Measurements from ENCODE around the gene GABRR1. TPM values are rescaled to one million over a fixed set of nuclear protein-coding genes. Genes with fewer than 3 reads are reported as not detected.
"Not testable (repeated sequence)": the region's sequence is repeated elsewhere in the genome, so short reads cannot be mapped to it uniquely, and the experiment has no call there.

GABRR1 gene
- total RNA-seq: not detected
- long read RNA-seq: 0 reads

DNA sequence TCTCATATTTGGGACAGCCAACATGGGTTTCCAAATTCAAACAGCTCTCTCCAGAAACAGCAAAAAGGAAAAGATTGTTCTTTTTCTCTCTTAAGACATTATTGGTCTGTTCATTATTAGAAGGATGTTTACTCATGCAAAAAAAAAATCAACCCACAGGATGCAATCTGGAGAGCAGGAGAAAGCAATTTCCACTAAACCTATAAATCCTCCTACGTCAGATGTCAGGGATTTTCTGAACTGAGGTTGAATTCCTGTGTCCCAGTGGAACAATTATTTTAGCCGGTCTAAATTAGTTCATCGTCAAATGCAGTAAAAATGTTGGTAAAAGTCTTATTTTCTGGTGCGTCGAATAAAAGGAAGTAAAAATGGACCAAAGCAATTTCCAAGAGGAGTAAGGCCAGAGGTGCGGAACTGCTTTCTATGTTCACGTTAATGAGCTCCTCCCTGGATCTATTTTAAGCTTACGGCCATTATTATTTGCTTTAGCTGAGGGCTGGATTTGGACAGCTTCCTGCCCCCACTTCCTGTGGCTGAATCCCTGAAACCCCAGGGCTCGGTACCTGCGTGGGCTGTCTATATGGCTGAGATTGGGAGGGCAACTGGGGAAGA, at the start of gene GABRR1:
Gene GABRR1 (minus strand): TSS at position 60 of the 612 bp plus-strand sequence. CDS start 36 bp downstream, at position 24.
- DNase-seq (no peak), ATAC-seq (ENCODE audit: poor library complexity) (no peak)
- intact Hi-C loops (cut with DNase I): no loop called here

DNA sequence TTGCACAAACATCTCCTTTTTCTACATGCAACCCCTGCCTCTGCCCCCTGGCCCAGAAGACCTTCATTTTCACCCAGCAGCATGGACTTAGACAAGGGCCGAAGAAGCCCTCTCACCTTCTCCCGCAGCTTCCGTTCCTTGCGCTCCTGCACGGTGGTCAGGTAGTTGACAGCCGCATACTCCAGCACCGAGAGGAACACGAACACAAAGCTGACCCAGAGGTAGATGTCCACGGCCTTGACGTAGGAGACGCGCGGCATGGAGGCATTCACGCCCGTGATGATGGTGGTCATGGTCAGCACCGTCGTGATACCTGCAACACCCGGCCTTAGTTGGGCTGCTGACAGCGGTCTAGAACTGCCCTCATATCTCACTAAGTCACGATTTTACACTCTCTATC, 47.1 kb upstream of the GABRR1 start:
- ATAC-seq (ENCODE audit: poor library complexity) (no peak), DNase-seq (no peak)
- intact Hi-C loops (cut with DNase I): no loop called here

DNA sequence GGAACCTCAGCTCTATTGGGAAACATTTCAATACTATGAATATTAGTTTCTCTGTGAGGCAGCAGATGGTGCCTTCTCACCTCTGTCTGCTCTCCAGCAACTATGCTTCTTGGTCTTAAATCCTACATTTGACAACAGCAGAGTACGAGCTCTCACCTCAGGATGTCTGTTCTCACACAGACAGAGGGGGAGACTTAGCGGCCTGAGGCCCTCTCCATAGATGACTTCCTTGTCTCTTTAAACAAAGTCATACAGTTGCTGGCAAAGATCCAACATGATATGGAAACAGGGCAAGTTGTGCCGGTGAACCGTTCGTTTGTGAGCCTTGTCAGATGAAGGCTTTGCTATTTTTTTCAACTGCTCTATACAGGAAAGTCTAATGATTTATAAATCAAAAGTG, 43.7 kb upstream of the GABRR1 start:
- DNase-seq (no peak), ATAC-seq (ENCODE audit: poor library complexity) (peak; percentile 36)
- intact Hi-C loops (cut with DNase I): no loop called here

DNA sequence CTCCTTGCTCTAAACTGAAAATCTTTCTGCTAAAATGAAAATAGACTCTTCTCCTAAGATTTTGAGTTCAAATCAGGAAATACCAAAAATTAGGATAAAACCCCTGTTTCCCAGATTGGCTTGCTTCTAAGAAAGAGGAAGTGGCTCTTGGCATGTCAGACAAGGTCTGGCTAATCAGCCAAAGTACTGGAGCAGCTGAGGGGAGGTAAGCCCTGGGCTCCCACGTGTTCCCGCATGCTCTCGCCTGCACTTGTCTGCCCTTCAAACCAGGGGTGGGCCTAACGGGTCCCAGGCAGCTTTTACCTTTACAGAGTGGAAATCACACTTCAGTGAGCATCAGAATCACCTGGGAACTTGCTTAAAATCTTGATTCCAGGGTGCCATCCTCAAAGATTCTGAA, 43.2 kb upstream of the GABRR1 start:
- ATAC-seq (ENCODE audit: poor library complexity): no peak

DNA sequence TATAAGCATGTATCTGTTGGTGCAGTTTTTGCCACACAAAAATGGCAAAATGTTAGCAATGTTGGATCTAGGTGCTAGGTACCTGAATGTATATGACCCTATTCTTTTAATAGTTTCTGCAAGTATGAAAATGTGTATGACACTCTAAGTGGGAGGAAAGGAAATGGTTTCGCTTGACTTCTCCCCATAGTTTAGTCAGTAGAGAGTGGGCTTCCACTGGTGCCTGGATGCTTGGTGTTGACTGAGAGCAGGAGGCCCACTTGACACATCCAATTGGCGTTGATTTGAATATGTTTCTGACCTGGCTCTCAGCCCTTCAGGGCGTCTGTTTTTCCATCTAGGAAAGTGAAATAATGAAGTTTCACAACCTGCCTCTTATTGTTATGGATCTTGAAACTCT, 41.8 kb upstream of the GABRR1 start:
- DNase-seq: no peak
- ATAC-seq (ENCODE audit: poor library complexity): no peak
- intact Hi-C loops (cut with DNase I): no loop called here

More for the DNA sequence above, 43.2 kb upstream of the GABRR1 start:
- intact Hi-C loops (cut with DNase I): no loop called here
- no peak for DNase-seq

GRCh38 chr6:89257781-89258180, 40.6 kb upstream of the GABRR1 start:
- intact Hi-C loops (cut with DNase I): no loop called here
- ATAC-seq (ENCODE audit: poor library complexity) (no peak), DNase-seq (no peak)

DNA sequence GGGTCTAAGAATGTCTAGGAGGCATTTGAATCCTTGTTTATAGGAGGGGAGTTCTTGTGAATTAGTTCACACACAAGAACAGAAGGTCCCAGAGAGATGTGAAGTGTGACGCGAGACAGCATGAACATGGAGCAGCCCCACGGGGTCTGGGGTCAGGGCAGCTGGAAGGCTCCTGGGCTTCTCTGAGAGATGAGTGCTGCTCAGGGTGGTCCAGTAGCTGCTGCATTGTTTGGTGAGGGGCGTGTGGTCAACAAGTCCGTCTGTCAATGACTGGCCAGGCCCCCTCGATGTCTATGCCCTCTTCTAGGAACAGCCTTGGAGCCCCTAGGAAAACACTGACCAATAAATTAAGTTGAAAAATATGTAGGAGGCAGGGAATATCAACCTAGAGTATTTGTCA, 40.2 kb upstream of the GABRR1 start:
- no peak for DNase-seq
- no peak for ATAC-seq (ENCODE audit: poor library complexity)
- intact Hi-C loops (cut with DNase I): no loop called here

DNA sequence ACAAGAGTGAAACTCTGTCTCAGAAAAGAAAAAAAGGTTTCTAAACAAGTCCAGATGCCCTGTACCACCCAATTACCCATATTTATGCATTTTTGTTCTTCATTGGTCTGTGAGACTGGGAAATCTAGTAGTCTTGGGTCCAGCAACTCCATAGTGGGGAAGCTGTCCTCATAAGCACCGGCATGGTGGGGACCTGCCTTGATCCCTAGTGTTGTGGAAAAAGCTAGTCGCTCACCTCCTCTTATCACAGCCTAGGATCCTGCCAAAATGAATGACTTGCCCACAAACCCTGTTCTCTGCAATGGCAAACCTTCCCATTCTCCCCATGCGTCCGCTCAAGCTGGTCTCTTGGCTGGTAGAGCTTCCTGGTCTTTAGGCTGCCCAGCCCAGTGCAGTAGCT, 38.3 kb upstream of the GABRR1 start:
- no peak for ATAC-seq (ENCODE audit: poor library complexity)
- intact Hi-C loops (cut with DNase I): no loop called here
- DNase-seq: no peak

DNA sequence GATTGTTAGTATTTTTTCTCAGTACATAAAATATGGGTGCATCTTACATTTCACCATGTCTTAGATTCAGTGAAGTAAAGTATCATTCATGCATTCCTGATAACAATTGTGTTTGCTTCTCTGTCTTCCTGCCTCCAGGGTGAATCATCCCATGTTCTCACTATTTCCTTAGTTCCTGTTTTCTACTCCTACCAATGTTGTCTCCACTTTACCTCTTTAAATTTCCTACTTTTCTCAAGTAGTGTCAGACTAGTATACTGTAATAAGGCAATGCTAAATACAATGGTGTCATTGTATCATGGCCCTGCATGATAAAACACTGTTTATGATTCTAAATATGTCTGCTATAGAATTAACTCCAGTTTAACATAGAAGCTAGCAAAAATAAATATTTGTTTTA, 37.4 kb upstream of the GABRR1 start:
- ATAC-seq (ENCODE audit: poor library complexity): no peak
- intact Hi-C loops (cut with DNase I): no loop called here
- no peak for DNase-seq

DNA sequence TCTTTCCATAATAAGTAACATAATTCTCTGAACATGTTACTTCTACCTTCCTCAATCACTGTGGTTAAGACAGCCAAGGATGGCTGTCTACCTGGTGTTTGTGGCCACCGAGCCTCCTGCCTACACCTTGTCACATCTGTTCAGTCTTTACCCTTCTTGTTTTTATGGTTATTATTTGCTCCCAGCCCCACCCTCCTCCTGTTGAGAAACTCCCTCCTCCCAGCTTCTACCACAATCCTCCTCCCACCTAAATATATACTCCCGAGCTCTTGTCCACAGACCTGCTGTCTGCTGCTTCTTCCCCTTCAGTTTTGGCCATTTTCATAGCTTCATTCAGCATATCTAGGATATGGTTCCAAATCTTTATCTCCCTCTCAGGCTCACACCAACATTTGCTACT, 35.7 kb upstream of the GABRR1 start:
- DNase-seq: no peak

GRCh38 chr6:89251976-89252375, 34.8 kb upstream of the GABRR1 start:
- ATAC-seq (ENCODE audit: poor library complexity): no peak
- no peak for DNase-seq
- intact Hi-C loops (cut with DNase I): no loop called here

More for the DNA sequence above, 35.7 kb upstream of the GABRR1 start:
- no peak for ATAC-seq (ENCODE audit: poor library complexity)
- intact Hi-C loops (cut with DNase I): no loop called here

DNA sequence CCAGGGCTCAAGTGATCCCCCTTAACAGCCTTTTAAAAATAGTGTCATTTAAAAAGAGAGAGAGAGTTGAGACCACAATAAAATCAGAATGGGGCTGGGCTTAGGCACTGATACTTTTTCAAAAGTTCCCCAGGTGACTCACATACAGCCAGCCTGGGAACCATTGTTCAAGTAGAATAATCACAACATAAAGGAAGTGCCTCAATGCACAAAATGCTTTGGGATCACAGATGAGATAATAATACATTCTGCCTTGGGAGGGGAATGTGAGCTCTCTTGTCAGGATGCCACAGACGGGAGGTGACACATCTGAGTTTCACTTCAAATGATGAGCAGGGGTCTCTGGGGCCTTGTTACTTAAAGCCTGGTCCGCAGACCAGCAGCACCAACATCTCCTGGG, 34.0 kb upstream of the GABRR1 start:
- intact Hi-C loops (cut with DNase I): no loop called here
- DNase-seq (no peak), ATAC-seq (ENCODE audit: poor library complexity) (no peak)

DNA sequence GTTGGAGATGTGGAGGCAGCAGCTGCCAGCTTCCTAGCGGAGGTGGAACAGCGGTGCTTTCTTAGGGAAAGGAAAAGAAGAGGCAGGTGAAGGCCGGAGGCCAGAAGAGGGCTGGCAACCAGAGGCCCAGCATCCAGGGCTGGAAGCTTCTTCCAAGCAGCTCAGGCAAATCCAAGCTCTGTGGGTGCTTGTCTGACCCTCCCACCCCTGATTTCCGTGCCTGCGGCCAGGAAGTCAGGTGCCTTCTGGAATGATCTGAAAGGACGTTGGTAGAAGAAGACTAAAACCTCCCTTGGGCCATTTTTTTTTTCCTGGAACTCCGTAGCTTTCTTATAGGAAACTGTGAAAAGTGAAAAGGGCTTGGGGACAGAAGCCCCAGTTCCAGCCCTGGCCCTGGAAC, 33.1 kb upstream of the GABRR1 start:
- intact Hi-C loops (cut with DNase I): no loop called here
- DNase-seq: no peak
- no peak for ATAC-seq (ENCODE audit: poor library complexity)

- intact Hi-C loops (cut with DNase I): loop anchor here (5.0 kb wide), 1 partner anchor 262 kb away; no protein-coding TSS in a partner anchor
- DNase-seq (no peak), ATAC-seq (ENCODE audit: poor library complexity) (no peak)
Observed at GRCh38 chr6:89244241-89244985, 27.3 kb upstream of the GABRR1 start.

DNA sequence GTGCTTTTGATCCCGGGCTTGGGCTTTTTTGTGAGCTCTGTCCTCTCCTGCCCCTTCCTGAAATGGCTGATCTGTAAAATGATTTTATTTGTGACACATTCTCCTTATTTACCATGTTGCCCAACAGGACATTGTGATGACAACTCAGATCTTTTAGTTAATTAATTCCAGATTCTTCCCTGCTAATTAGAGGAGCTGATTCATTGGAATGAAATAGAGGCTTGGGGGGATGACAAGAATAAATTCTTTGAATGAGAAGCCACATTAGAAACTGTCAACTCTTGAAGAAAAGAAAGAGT, 26.1 kb upstream of the GABRR1 start:
- no peak for DNase-seq
- no peak for ATAC-seq (ENCODE audit: poor library complexity)
- intact Hi-C loops (cut with DNase I): loop anchor here (2.0 to 5.0 kb wide), 2 partner anchors 120 to 261 kb away; no protein-coding TSS in a partner anchor

GRCh38 chr6:89242574-89243330, 25.6 kb upstream of the GABRR1 start:
- DNase-seq (no peak), ATAC-seq (ENCODE audit: poor library complexity) (peak; percentile 56)
- intact Hi-C loops (cut with DNase I): loop anchor here (2.0 to 5.0 kb wide), 2 partner anchors 120 to 260 kb away; no protein-coding TSS in a partner anchor

DNA sequence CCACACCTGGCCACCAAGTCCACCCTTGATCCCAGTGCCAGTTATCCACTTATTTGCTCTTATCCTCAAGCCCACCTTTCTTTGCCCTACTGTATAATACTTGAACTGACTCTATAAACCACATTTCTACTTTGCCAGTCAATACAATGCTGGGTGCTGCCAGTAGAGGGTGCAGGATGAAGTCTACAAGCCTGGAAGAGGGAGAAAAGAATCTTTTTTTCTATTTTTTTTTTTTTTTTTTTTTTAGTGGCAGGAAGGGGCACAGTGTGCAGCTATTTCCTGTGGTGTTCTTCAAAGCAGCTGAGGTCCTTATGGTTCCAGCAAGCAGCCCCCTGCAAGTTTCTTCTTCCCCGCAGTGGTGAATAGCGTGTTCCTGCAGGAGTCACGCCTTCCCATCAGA, 22.2 kb upstream of the GABRR1 start:
- intact Hi-C loops (cut with DNase I): no loop called here
- no peak for ATAC-seq (ENCODE audit: poor library complexity)
- no peak for DNase-seq

DNA sequence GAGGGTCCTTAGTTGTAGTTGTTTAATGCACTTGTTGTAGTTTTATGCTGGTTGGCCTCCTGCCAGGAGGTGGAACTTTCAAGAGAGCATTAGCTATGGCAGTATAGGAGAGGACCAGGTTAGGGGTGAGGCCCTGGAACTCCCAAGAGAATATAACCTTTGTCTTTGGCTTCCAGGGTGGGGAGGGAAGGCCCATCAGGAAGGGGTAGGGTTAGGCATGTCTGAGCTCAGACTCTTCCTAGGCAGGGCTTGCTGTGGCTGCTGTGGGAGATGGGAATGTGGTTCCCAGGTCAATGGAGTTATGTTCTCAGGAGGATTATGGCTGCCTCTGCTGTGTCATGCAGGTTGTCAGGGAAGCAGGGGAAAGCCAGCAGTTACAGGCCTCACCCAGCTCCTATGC, 20.0 kb upstream of the GABRR1 start:
- DNase-seq: no peak
- intact Hi-C loops (cut with DNase I): no loop called here
- no peak for ATAC-seq (ENCODE audit: poor library complexity)

DNA sequence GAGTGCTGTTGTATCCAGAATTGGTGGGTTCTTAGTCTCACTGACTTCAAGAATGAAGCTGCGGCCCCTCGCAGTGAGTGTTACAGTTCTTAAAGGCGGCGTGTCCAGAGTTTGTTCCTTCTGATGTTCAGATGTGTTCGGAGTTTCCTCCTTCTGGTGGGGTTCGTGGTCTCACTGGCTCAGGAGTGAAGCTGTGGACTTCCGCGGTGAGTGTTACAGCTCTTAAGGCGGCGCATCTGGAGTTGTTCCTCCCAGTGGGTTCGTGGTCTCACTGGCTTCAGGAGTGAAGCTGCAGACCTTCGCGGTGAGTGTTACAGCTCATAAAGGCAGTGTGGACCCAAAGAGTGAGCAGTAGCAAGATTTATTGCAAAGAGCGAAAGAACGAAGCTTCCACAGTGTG, 16.4 kb upstream of the GABRR1 start:
- ATAC-seq (ENCODE audit: poor library complexity); intact Hi-C loops (cut with DNase I); DNase-seq: not testable (repeated sequence)

DNA sequence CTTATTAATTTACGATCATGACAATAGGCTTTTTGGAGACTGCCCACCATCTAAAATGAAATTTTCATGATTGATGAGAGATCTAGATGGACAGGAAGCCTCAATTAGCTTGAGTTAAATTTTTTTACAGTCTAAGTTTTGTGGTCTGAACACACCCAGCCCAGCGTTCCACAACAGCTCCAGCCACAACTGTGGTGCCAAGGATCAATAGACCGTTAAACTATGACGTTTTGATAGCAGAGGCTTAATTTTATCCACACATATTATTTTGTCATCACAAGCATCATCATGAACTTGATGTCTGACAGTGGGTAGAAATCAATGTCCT, 5.5 kb upstream of the GABRR1 start:
- ATAC-seq (ENCODE audit: poor library complexity) (no peak), DNase-seq (no peak)
- intact Hi-C loops (cut with DNase I): no loop called here

All from Right ventricle myocardium superior (tissue), 1 donor.